Stomach (tissue), 9 donors: Measurements from ENCODE around the gene ERAS. TPM values are rescaled to one million over a fixed set of nuclear protein-coding genes. Genes with fewer than 3 reads are reported as not detected.

Source experiments
- DNase-seq, 2 donors: peaks; one replicate each; pipeline versions ENCODE4 v3.0.0 to v3.0.0-alpha.2; 2013 to 2019
- H3K27ac ChIP-seq, 5 donors: fragments of 200-600 bp in 4 of 5; sonication (generic) in 4 of 5; one replicate each; pipeline ENCODE4 v1.5.1; 2013 to 2019; ENCODE audit warnings: mild to moderate bottlenecking in 1 of 5, moderate library complexity in 1 of 5
- H3K27me3 ChIP-seq, 3 donors: fragments of 200-600 bp; sonication (generic); one replicate each; pipeline ENCODE4 v1.5.1; 2017 to 2019; ENCODE audit warnings: mixed run types in 1 of 3
- H3K36me3 ChIP-seq, 4 donors: fragments of 200-600 bp; sonication (generic); 1 replicate in 3 of 4; 2 replicates in 1 of 4; pipeline ENCODE4 v1.5.1; 2016 to 2019
- H3K4me1 ChIP-seq, 4 donors: fragments of 200-600 bp; sonication (generic); one replicate each; pipeline ENCODE4 v1.5.1; 2016 to 2019
- H3K4me3 ChIP-seq, 4 donors: fragments of 200-600 bp; sonication (generic) in 3 of 4; one replicate each; pipeline ENCODE4 v1.5.1; 2016 to 2019; ENCODE audit warnings: mild to moderate bottlenecking in 1 of 4
- H3K9me3 ChIP-seq, 4 donors: fragments of 200-600 bp; sonication (generic); one replicate each; pipeline ENCODE4 v1.5.1; 2016 to 2019
- EP300 ChIP-seq: sonication (generic); formaldehyde crosslinking; IDR thresholded peaks from one replicate; pipeline ENCODE4 v1.6.1; 2017; ENCODE audit warnings: antibody characterized with exemption
- POLR2A ChIP-seq, 4 donors: fragments of 450-650 bp; IDR thresholded peaks; one replicate each; pipeline ENCODE4 v1.6.1; 2016; ENCODE audit warnings: antibody characterized with exemption in 4 of 4, control low read depth in 2 of 4, mild to moderate bottlenecking in 1 of 4, moderate library complexity in 1 of 4
- POLR2AphosphoS5 ChIP-seq, 3 donors: sonication (generic); formaldehyde crosslinking; IDR thresholded peaks; one replicate each; pipeline ENCODE4 v1.6.1; 2016; ENCODE audit warnings: antibody characterized with exemption in 3 of 3
- WGBS, 5 donors: extraction: QIAGEN DNeasy Blood & Tissue Kit in 3 of 5; methylation state at CpG; one replicate each; pipeline versions ENCODE4 v1.1.5 to v1.1.7; 2013 to 2018; 5-methylcytosine and 5-hydroxymethylcytosine counted together
- intact Hi-C: fragments of 100-400 bp; cut with DNase I; formaldehyde crosslinking; loops from one replicate; pipeline ENCODE4 v1.15.1; 2023; ENCODE audit warnings: low total_unique reads
- polyA plus RNA-seq, 3 donors: library from polyadenylated mRNA; stranded (reverse); fragments of 200-250 nt; gene quantifications; one replicate each; pipeline ENCODE4 v1.2.3, GENCODE V29; 2013
- total RNA-seq, 5 donors: library from RNA; depleted of rRNA; stranded (reverse); fragments of >200 nt; gene quantifications; one replicate each; pipeline versions ENCODE4 v1.1.0 to v1.2.3, GENCODE V29; 2014 to 2016
- TF ChIP-seq, protein P1 (sequence below), 7 experiments: fragments of 450-650 bp in 4 of 7; fragments of 200-600 bp in 3 of 7; sonication (generic) in 3 of 7; IDR thresholded peaks; one replicate each; pipeline ENCODE4 v1.5.1; 2016 to 2019; ENCODE audit warnings: antibody characterized with exemption in 7 of 7, control low read depth in 2 of 7, mild to moderate bottlenecking in 1 of 7
- donor health status: healthy with polysubstance abuse.
- donor health status: Bipolar disorder and iron deficiency.
- donor health status: healthy.

ERAS gene
- total and polyA plus RNA-seq, 8 donors = not detected

GRCh38 chrX:48824066-48824465 is 2.2 kb upstream of the ERAS start:
- DNase-seq = no peak
- 72 to 98% (median 92%) methylated on average over 4 to 8 of the region's 8 CpGs for WGBS, 5 donors
- peaks cover 0 to 72% (median 43%) of the 10 kb centered on the region in 4 donors for H3K36me3 ChIP-seq
- no peak overlapping the region for H3K27ac ChIP-seq
- no peak overlapping the region for H3K4me3 ChIP-seq
- H3K27me3 ChIP-seq = peaks cover 0 to 20% (median 13%) of the 10 kb centered on the region in 3 donors
- peaks cover 0 to 28% (median 14%) of the 10 kb centered on the region in 4 donors for H3K9me3 ChIP-seq
- intact Hi-C loops = no loop called here
- H3K4me1 ChIP-seq = no peaks in the 10 kb centered on the region
- TF ChIP-seq POLR2A (IDR thresholded peaks at IDR 0.05) (no peak), POLR2AphosphoS5 (IDR thresholded peaks at IDR 0.05) (no peak), EP300 (no peak)
- TF ChIP-seq, protein P1, sequence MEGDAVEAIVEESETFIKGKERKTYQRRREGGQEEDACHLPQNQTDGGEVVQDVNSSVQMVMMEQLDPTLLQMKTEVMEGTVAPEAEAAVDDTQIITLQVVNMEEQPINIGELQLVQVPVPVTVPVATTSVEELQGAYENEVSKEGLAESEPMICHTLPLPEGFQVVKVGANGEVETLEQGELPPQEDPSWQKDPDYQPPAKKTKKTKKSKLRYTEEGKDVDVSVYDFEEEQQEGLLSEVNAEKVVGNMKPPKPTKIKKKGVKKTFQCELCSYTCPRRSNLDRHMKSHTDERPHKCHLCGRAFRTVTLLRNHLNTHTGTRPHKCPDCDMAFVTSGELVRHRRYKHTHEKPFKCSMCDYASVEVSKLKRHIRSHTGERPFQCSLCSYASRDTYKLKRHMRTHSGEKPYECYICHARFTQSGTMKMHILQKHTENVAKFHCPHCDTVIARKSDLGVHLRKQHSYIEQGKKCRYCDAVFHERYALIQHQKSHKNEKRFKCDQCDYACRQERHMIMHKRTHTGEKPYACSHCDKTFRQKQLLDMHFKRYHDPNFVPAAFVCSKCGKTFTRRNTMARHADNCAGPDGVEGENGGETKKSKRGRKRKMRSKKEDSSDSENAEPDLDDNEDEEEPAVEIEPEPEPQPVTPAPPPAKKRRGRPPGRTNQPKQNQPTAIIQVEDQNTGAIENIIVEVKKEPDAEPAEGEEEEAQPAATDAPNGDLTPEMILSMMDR (IDR thresholded peaks at IDR 0.05) = no peak

- Histone ChIP-seq H3K4me1 (peaks cover 0 to 6% (median 0%) of the 10 kb centered on the region in 4 donors), H3K36me3 (peaks cover 0 to 45% (median 24%) of the 10 kb centered on the region in 4 donors), H3K9me3 (peaks cover 0 to 39% (median 14%) of the 10 kb centered on the region in 4 donors), H3K27me3 (peaks cover 3 to 39% (median 36%) of the 10 kb centered on the region in 3 donors), H3K27ac (no peak overlapping the region), H3K4me3 (no peak overlapping the region)
- no peak for DNase-seq
- TF ChIP-seq POLR2AphosphoS5 (IDR thresholded peaks at IDR 0.05) (no peak), POLR2A (IDR thresholded peaks at IDR 0.05) (no peak), EP300 (no peak)
- TF ChIP-seq, protein P1 (IDR thresholded peaks at IDR 0.05) = no peak
- WGBS, 5 donors = 26 to 61% (median 55%) methylated on average over 25 to 73 of the region's 73 CpGs
- intact Hi-C loops = no loop called here
Observed at GRCh38 chrX:48826876-48827653, 752 bp downstream of the ERAS start.

DNA sequence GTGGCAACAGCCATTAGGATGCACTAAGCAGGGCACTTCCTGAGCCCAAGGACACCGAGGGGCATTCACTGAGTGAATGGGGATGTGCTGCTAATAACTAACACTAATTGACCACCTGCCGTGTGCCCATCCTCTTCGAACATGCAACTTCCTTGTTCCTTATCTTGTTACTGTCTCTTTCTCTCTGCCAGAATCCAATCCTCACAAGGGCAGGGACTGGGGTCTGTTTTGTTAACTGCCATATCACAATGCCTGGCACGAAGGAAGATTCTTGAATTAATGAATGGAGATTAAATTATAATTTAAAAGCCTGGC is 1.3 kb downstream of the ERAS start:
- H3K27me3 ChIP-seq = peaks cover 6 to 45% (median 40%) of the 10 kb centered on the region in 3 donors
- peaks cover 0 to 42% (median 14%) of the 10 kb centered on the region in 4 donors for H3K9me3 ChIP-seq
- intact Hi-C loops = no loop called here
- TF ChIP-seq EP300 (no peak), POLR2A (IDR thresholded peaks at IDR 0.05) (no peak), POLR2AphosphoS5 (IDR thresholded peaks at IDR 0.05) (no peak)
- TF ChIP-seq, protein P1 (IDR thresholded peaks at IDR 0.05) = no peak
- peaks cover 0 to 40% (median 19%) of the 10 kb centered on the region in 4 donors for H3K36me3 ChIP-seq
- peaks cover 0 to 7% (median 0%) of the 10 kb centered on the region in 4 donors for H3K4me1 ChIP-seq
- no peak overlapping the region for H3K4me3 ChIP-seq
- H3K27ac ChIP-seq = no peak overlapping the region
- DNase-seq = no peak
- 50 to 76% (median 65%) methylated on average over 3 to 4 of the region's 4 CpGs for WGBS, 5 donors

DNA sequence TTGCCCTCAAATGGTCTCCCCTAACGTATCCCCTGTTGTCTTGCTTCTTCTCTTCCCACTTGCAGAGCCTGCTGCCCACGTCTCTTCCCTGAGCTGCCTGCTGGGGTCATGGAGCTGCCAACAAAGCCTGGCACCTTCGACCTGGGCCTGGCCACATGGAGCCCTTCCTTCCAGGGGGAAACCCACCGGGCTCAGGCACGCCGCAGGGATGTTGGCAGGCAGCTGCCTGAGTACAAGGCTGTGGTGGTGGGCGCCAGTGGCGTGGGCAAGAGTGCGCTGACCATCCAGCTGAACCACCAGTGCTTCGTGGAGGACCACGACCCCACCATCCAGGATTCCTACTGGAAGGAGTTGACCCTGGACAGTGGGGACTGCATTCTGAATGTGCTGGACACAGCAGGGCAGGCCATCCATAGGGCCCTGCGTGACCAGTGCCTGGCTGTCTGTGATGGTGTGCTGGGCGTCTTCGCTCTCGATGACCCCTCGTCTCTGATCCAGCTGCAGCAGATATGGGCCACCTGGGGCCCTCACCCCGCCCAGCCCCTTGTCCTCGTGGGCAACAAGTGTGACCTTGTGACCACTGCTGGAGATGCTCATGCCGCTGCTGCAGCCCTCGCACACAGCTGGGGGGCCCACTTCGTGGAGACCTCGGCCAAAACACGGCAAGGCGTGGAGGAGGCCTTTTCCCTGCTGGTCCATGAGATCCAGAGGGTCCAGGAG is 2.9 kb downstream of the ERAS start:
- Histone ChIP-seq H3K27ac (no peak overlapping the region), H3K4me1 (peaks cover 0 to 7% (median 0%) of the 10 kb centered on the region in 4 donors), H3K27me3 (peaks cover 6 to 59% (median 47%) of the 10 kb centered on the region in 3 donors), H3K9me3 (peaks cover 0 to 42% (median 14%) of the 10 kb centered on the region in 4 donors), H3K36me3 (peaks cover 0 to 24% (median 3%) of the 10 kb centered on the region in 4 donors), H3K4me3 (no peak overlapping the region)
- 81 to 92% (median 87%) methylated on average over 18 to 24 of the region's 24 CpGs for WGBS, 5 donors
- intact Hi-C loops = no loop called here
- TF ChIP-seq POLR2A (IDR thresholded peaks at IDR 0.05) (no peak), POLR2AphosphoS5 (IDR thresholded peaks at IDR 0.05) (no peak)
- no peak for DNase-seq
